HCT116 (cell line): ENCODE results near the gene KLK8.

Experiments
- ATF3 ChIP-seq: IDR thresholded peaks from 2 replicates; pipeline ENCODE4 v1.6.1; 2012
- CEBPB ChIP-seq: IDR thresholded peaks from 2 replicates; pipeline ENCODE4 v1.6.1; 2012; ENCODE audit warnings: low read depth
- FOSL1 ChIP-seq: IDR thresholded peaks from 2 replicates; pipeline ENCODE4 v1.6.1; 2012; ENCODE audit warnings: low read depth
- RAD21 ChIP-seq: IDR thresholded peaks from 2 replicates; pipeline ENCODE4 v1.6.1; 2012; ENCODE audit warnings: low read depth, mild to moderate bottlenecking
- SP1 ChIP-seq: IDR thresholded peaks from 2 replicates; pipeline ENCODE4 v1.6.1; 2012; ENCODE audit warnings: low read depth
- TF ChIP-seq, protein P1 (sequence below), 3 experiments: fragments of 200-600 bp in 1 of 3; sonication (generic) in 1 of 3; IDR thresholded peaks in 2 of 3; conservative IDR thresholded peaks in 1 of 3; 2 replicates each; pipeline ENCODE4 v1.5.1; 2012 to 2017; ENCODE audit warnings: low read depth in 2 of 3, low read length in 2 of 3, antibody characterized with exemption in 1 of 3, borderline replicate concordance in 1 of 3, control low read depth in 1 of 3, mild to moderate bottlenecking in 1 of 3, mixed read lengths in 1 of 3, mixed run types in 1 of 3, moderate library complexity in 1 of 3; ENCODE audit not compliant: insufficient read depth in 1 of 3

- no peak for TF ChIP-seq CEBPB
- TF ChIP-seq, protein P1, sequence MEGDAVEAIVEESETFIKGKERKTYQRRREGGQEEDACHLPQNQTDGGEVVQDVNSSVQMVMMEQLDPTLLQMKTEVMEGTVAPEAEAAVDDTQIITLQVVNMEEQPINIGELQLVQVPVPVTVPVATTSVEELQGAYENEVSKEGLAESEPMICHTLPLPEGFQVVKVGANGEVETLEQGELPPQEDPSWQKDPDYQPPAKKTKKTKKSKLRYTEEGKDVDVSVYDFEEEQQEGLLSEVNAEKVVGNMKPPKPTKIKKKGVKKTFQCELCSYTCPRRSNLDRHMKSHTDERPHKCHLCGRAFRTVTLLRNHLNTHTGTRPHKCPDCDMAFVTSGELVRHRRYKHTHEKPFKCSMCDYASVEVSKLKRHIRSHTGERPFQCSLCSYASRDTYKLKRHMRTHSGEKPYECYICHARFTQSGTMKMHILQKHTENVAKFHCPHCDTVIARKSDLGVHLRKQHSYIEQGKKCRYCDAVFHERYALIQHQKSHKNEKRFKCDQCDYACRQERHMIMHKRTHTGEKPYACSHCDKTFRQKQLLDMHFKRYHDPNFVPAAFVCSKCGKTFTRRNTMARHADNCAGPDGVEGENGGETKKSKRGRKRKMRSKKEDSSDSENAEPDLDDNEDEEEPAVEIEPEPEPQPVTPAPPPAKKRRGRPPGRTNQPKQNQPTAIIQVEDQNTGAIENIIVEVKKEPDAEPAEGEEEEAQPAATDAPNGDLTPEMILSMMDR (IDR thresholded peaks at IDR 0.05 in 2 of 3, conservative IDR thresholded peaks at IDR 0.05 in 1 of 3; ENCODE audit: borderline replicate concordance in 1 of 3, insufficient read depth in 1 of 3, low read depth in 2 of 3, low read length in 2 of 3): no peak
- TF ChIP-seq RAD21: no peak
- TF ChIP-seq FOSL1: no peak
- TF ChIP-seq SP1: no peak
- no peak for TF ChIP-seq ATF3
Observed at GRCh38 chr19:50974702-50975556, 26.5 kb downstream of the KLK8 start.
